GM15510 (cell line): ENCODE measurements around the gene E2F3.

Experiments used
- POLR2A ChIP-seq: IDR thresholded peaks from 3 replicates; pipeline ENCODE4 v1.6.1; 2011; ENCODE audit warnings: borderline replicate concordance; ENCODE audit not compliant: insufficient read length; ENCODE audit errors: extremely low read depth

Gene E2F3

DNA sequence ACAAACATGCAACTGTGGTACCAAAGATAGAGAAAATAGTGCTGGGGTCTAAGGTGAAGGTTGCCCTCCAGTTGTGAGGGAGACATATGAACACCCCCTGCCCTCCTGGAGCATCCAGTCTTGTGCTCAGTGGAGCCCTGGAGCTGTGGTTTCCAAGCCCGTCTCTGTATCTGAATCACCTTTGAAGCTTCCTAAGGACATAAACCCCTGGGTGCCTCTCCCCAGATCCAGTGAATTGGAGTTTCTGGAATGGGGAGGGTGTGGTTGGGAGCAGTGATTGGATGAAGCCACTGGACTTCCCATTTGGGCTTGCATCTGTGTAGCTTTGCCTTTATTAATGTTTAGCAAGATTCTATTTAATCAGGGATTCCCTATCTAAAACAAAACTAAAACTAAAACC is 22.4 kb upstream of the E2F3 start:
- no peak for TF ChIP-seq POLR2A

GRCh38 chr6:20386218-20386617 is 15.5 kb upstream of the E2F3 start:
- no peak for TF ChIP-seq POLR2A

- TF ChIP-seq POLR2A, result no peak
Observed at GRCh38 chr6:20389066-20389465, 12.6 kb upstream of the E2F3 start.

GRCh38 chr6:20393297-20393696 is 8.4 kb upstream of the E2F3 start:
- TF ChIP-seq POLR2A, result no peak

- TF ChIP-seq POLR2A, result no peak
Observed at GRCh38 chr6:20399518-20399917, 2.2 kb upstream of the E2F3 start.

- no peak for TF ChIP-seq POLR2A
Observed at GRCh38 chr6:20400456-20401204, 1.0 kb upstream of the E2F3 start.

DNA sequence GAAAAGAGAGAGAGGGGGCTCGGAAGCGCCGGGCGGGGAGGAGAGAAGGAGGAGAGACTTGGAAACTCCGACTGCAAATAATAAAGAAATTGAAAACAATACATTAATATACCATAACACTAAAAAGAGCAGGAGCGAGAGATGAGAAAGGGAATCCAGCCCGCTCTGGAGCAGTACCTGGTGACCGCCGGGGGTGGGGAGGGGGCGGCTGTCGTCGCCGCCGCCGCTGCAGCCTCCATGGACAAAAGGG is 338 bp downstream of the E2F3 start:
- TF ChIP-seq POLR2A, result no peak

DNA sequence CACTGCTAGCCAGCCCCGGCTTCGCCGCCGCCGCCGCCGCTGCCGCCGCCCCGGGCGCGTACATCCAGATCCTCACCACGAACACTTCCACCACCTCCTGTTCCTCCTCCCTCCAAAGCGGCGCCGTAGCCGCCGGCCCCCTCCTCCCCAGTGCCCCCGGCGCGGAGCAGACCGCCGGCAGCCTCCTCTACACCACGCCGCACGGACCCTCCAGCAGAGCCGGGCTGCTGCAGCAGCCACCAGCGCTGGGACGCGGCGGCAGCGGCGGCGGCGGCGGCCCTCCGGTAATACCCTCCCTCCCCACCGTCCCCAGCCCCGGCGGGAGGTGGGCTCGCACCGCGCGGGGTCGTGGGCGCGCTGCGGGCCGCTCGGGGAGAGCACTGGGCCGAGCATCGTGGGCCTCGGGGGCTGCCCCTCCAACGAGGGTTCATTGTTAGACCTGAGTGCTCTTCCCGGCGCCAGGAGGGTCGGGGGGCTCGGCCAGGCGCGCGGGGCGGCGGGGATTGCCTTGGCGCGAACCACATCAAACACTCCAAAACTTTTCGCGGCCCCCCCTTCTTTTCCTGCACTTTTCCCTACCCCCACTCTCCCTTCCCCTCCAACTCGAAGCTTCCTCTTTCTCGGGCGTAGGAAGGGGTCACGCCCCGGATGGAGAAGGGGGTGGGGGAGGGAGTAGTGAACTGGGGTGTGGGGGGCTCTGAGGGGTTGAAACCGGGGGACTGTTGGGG is 827 bp downstream of the E2F3 start:
- TF ChIP-seq POLR2A, result peak; percentile 26

GRCh38 chr6:20403070-20403765 is 1.5 kb downstream of the E2F3 start:
- TF ChIP-seq POLR2A, result peak; percentile 82

GRCh38 chr6:20403766-20404640 is 2.3 kb downstream of the E2F3 start:
- no peak for TF ChIP-seq POLR2A

DNA sequence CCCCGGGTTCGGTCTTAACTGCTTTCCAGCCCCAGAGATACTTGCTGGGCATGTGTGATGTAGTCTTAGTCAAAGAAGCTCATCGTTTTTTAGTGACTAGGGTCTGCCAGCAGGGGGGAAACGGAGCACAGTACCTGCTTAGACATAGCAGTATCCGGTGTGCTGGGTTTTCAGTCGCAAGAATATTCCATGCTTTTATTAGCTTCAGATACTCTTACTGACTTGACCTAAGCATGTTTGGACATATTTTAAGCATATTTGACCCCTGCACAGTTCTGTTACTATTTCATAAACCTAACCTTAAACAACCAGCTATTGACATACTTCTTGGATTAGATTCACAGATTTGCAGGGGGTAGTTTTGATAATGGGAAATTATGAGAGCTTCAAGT is 3.0 kb downstream of the E2F3 start:
- TF ChIP-seq POLR2A, result no peak

DNA sequence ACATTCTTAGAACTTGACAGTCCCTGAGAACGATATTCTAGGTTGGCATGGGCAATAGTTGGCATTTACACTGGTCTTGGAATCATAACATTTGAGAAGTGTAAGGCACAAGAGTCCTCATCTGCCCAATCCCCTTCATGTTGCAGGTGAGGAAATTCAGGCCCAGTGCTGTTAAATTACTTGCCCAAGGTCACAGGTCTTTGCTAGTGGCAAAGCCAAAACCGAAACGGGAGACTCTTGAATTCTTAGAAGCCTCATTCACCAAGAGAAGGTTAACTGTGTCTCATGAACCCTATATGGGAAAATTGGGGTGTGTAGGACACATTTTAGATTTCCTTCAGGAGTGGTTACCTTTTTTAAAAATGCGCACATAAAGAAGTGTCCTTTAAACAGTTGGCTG is 7.2 kb downstream of the E2F3 start:
- no peak for TF ChIP-seq POLR2A

- no peak for TF ChIP-seq POLR2A
Observed at GRCh38 chr6:20409427-20409971, 7.8 kb downstream of the E2F3 start.

DNA sequence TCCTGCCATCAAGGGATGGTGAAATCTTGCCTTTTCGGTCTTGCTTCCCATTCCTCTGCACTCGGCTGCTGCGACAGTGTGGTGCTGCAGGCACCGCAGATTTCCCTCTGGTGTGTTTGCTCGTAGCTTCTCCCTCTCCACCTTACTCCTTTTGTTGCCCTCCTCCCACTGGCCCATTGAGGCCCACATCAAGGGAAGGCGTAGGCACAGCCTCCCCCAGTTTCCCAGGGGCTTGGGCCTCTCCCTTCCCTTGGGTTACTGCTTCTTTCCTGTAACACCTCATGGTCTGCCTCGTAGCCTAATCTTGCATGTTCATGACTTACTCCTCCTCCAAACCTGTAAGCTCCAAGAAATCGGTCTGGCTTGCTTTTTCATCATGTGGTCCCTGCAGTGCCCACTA is 9.9 kb downstream of the E2F3 start:
- TF ChIP-seq POLR2A, result no peak
